ENCODE measurements around the gene GBE1.
"Not testable (repeated sequence)": the region's sequence is repeated elsewhere in the genome, so short reads cannot be mapped to it uniquely, and the experiment has no call there.

GBE1 gene

GRCh38 chr3:81752604-81753003, 8.8 kb downstream of the GBE1 start:
- DNase-seq = no peak

GRCh38 chr3:81749265-81749664, 12.2 kb downstream of the GBE1 start:
- DNase-seq = no peak

- DNase-seq = not testable (repeated sequence)
Measured at GRCh38 chr3:81747280-81747679, 14.2 kb downstream of the GBE1 start.

GRCh38 chr3:81744366-81744765, 17.1 kb downstream of the GBE1 start:
- no peak for DNase-seq

GRCh38 chr3:81743096-81744025, 18.1 kb downstream of the GBE1 start:
- DNase-seq = no peak

GRCh38 chr3:81742581-81742980, 18.9 kb downstream of the GBE1 start:
- no peak for DNase-seq

GRCh38 chr3:81741216-81741615, 20.2 kb downstream of the GBE1 start:
- DNase-seq = no peak

- no peak for DNase-seq
Measured at GRCh38 chr3:81740731-81741130, 20.7 kb downstream of the GBE1 start.

- no peak for DNase-seq
Measured at GRCh38 chr3:81735334-81735733, 26.1 kb downstream of the GBE1 start.

GRCh38 chr3:81734742-81735141, 26.7 kb downstream of the GBE1 start:
- DNase-seq = no peak

GRCh38 chr3:81732642-81733041, 28.8 kb downstream of the GBE1 start:
- DNase-seq = no peak

GRCh38 chr3:81728766-81729544, 32.5 kb downstream of the GBE1 start:
- DNase-seq = no peak

GRCh38 chr3:81726735-81727134, 34.7 kb downstream of the GBE1 start:
- no peak for DNase-seq

GRCh38 chr3:81726132-81726531, 35.3 kb downstream of the GBE1 start:
- DNase-seq = peak; percentile 43

- DNase-seq = no peak
Measured at GRCh38 chr3:81723732-81724313, 37.6 kb downstream of the GBE1 start.

GRCh38 chr3:81718311-81718710, 43.1 kb downstream of the GBE1 start:
- no peak for DNase-seq

- DNase-seq = peak; percentile 10
Measured at GRCh38 chr3:81716870-81717509, 44.5 kb downstream of the GBE1 start.

- DNase-seq = no peak
Measured at GRCh38 chr3:81713031-81713430, 48.4 kb downstream of the GBE1 start.

GRCh38 chr3:81709606-81710005, 51.8 kb downstream of the GBE1 start:
- DNase-seq = no peak

GRCh38 chr3:81707996-81708395, 53.4 kb downstream of the GBE1 start:
- no peak for DNase-seq

- DNase-seq = no peak
Measured at GRCh38 chr3:81702126-81702525, 59.3 kb downstream of the GBE1 start.

- no peak for DNase-seq
Measured at GRCh38 chr3:81699536-81700320, 61.7 kb downstream of the GBE1 start.
